HG03060 (cell line): ENCODE results near the gene GRIK4.

ENCODE experiments used
- ATAC-seq: cut with Tn5 transposase; IDR thresholded peaks from one replicate; pipeline ENCODE4 v1.9.1; 2021; ENCODE audit warnings: low read depth, moderate number of reproducible peaks; ENCODE audit not compliant: unreplicated experiment

Gene GRIK4

GRCh38 chr11:120524536-120525085 is 13.1 kb downstream of the GRIK4 start:
- no peak for ATAC-seq

GRCh38 chr11:120525261-120526171 is 14.0 kb downstream of the GRIK4 start:
- ATAC-seq: no peak

- ATAC-seq: no peak
Observed at GRCh38 chr11:120526241-120526640, 14.7 kb downstream of the GRIK4 start.

GRCh38 chr11:120527111-120527761 is 15.7 kb downstream of the GRIK4 start:
- ATAC-seq: no peak

- ATAC-seq: no peak
Observed at GRCh38 chr11:120528749-120529148, 17.2 kb downstream of the GRIK4 start.

GRCh38 chr11:120529214-120529613 is 17.7 kb downstream of the GRIK4 start:
- ATAC-seq: no peak

- no peak for ATAC-seq
Observed at GRCh38 chr11:120529911-120530310, 18.4 kb downstream of the GRIK4 start.

- ATAC-seq: no peak
Observed at GRCh38 chr11:120532082-120532831, 20.7 kb downstream of the GRIK4 start.

- ATAC-seq: no peak
Observed at GRCh38 chr11:120532832-120533196, 21.3 kb downstream of the GRIK4 start.

- ATAC-seq: no peak
Observed at GRCh38 chr11:120536091-120536796, 24.7 kb downstream of the GRIK4 start.

- ATAC-seq: no peak
Observed at GRCh38 chr11:120536797-120537169, 25.2 kb downstream of the GRIK4 start.

- ATAC-seq: no peak
Observed at GRCh38 chr11:120537996-120538395, 26.4 kb downstream of the GRIK4 start.

- no peak for ATAC-seq
Observed at GRCh38 chr11:120538707-120539106, 27.2 kb downstream of the GRIK4 start.

- no peak for ATAC-seq
Observed at GRCh38 chr11:120539667-120540369, 28.3 kb downstream of the GRIK4 start.

GRCh38 chr11:120540744-120541465 is 29.4 kb downstream of the GRIK4 start:
- ATAC-seq: no peak

- ATAC-seq: no peak
Observed at GRCh38 chr11:120543521-120544215, 32.1 kb downstream of the GRIK4 start.

- no peak for ATAC-seq
Observed at GRCh38 chr11:120545813-120546212, 34.3 kb downstream of the GRIK4 start.
